C4-2B (cell line): Measurements from ENCODE around the gene CMPK2.

Source experiments
- CTCF ChIP-seq: fragments of 450-650 bp; conservative IDR thresholded peaks from 2 replicates; pipeline ENCODE4 v1.5.1; 2017; ENCODE audit warnings: mild to moderate bottlenecking
- ZFX ChIP-seq: fragments of 450-650 bp; IDR thresholded peaks from 2 replicates; pipeline ENCODE4 v1.6.1; 2017

GRCh38 chr2:6914828-6915227, 49.1 kb upstream of the CMPK2 start:
- TF ChIP-seq CTCF (no peak), ZFX (no peak)
